Tibial nerve (tissue), 4 donors: ENCODE measurements around the gene LRRTM4. TPM values are rescaled to one million over a fixed set of nuclear protein-coding genes. Genes with fewer than 3 reads are reported as not detected.

Source experiments
- DNase-seq, 2 donors: peaks; one replicate each; pipeline ENCODE4 v3.0.0-alpha.2; 2019; ENCODE audit warnings: low spot score in 2 of 2
- H3K27ac ChIP-seq, 4 donors: fragments of 200-600 bp; sonication (generic) in 3 of 4; one replicate each; pipeline ENCODE4 v1.5.1; 2017 to 2019; ENCODE audit warnings: mild to moderate bottlenecking in 1 of 4
- H3K27me3 ChIP-seq, 2 donors: fragments of 200-600 bp; sonication (generic) in 1 of 2; one replicate each; pipeline versions ENCODE4 v1.5.1 to v1.6.0; 2017 to 2019
- H3K36me3 ChIP-seq, 3 donors: fragments of 200-600 bp; sonication (generic); one replicate each; pipeline ENCODE4 v1.5.1; 2018 to 2019
- H3K4me1 ChIP-seq, 4 donors: fragments of 200-600 bp; sonication (generic) in 3 of 4; one replicate each; pipeline ENCODE4 v1.5.1; 2017 to 2019
- H3K4me3 ChIP-seq, 4 donors: fragments of 200-600 bp; sonication (generic) in 3 of 4; one replicate each; pipeline ENCODE4 v1.5.1; 2017 to 2019; ENCODE audit warnings: mild to moderate bottlenecking in 1 of 4, moderate library complexity in 1 of 4
- H3K9me3 ChIP-seq, 4 donors: fragments of 200-600 bp; sonication (generic) in 3 of 4; one replicate each; pipeline ENCODE4 v1.5.1; 2017 to 2019
- EP300 ChIP-seq, 2 donors: sonication (generic); formaldehyde crosslinking; IDR thresholded peaks; one replicate each; pipeline ENCODE4 v1.6.1; 2017; ENCODE audit warnings: antibody characterized with exemption in 2 of 2, mild to moderate bottlenecking in 1 of 2
- POLR2A ChIP-seq, 2 donors: fragments of 450-650 bp; IDR thresholded peaks; one replicate each; pipeline ENCODE4 v1.6.1; 2017; ENCODE audit warnings: antibody characterized with exemption in 2 of 2, mild to moderate bottlenecking in 2 of 2, moderate library complexity in 2 of 2
- WGBS, 2 donors: methylation state at CpG; one replicate each; pipeline ENCODE4 v1.1.5; 2018; 5-methylcytosine and 5-hydroxymethylcytosine counted together
- total RNA-seq, 4 donors: library from RNA; depleted of rRNA; stranded (reverse); fragments of >200 nt; gene quantifications; one replicate each; pipeline ENCODE4 v1.1.0, GENCODE V29; 2016
- TF ChIP-seq, protein P1 (sequence below), 5 experiments: fragments of 200-600 bp in 3 of 5; fragments of 450-650 bp in 2 of 5; sonication (generic) in 3 of 5; IDR thresholded peaks; one replicate each; pipeline ENCODE4 v1.5.1; 2016 to 2019; ENCODE audit warnings: antibody characterized with exemption in 5 of 5, mild to moderate bottlenecking in 3 of 5, moderate library complexity in 2 of 5

The LRRTM4 gene
- total RNA-seq, 4 donors from 2014 or later = 2.9 to 8.1 (median 7.6) TPM

- Histone ChIP-seq H3K27ac (no peak overlapping the region), H3K9me3 (no peaks in the 10 kb centered on the region), H3K4me3 (no peak overlapping the region), H3K27me3 (no peaks in the 10 kb centered on the region), H3K36me3 (no peaks in the 10 kb centered on the region), H3K4me1 (no peaks in the 10 kb centered on the region)
- DNase-seq = no peak
- TF ChIP-seq, protein P1, sequence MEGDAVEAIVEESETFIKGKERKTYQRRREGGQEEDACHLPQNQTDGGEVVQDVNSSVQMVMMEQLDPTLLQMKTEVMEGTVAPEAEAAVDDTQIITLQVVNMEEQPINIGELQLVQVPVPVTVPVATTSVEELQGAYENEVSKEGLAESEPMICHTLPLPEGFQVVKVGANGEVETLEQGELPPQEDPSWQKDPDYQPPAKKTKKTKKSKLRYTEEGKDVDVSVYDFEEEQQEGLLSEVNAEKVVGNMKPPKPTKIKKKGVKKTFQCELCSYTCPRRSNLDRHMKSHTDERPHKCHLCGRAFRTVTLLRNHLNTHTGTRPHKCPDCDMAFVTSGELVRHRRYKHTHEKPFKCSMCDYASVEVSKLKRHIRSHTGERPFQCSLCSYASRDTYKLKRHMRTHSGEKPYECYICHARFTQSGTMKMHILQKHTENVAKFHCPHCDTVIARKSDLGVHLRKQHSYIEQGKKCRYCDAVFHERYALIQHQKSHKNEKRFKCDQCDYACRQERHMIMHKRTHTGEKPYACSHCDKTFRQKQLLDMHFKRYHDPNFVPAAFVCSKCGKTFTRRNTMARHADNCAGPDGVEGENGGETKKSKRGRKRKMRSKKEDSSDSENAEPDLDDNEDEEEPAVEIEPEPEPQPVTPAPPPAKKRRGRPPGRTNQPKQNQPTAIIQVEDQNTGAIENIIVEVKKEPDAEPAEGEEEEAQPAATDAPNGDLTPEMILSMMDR (IDR thresholded peaks at IDR 0.05) = no peak
- no peak for TF ChIP-seq EP300 (IDR thresholded peaks at IDR 0.05)
- no peak for TF ChIP-seq POLR2A (IDR thresholded peaks at IDR 0.05)
- 72 to 85% methylated on average over 3 of the region's 3 CpGs for WGBS, 2 donors
These were observed 581.6 kb downstream of the LRRTM4 start for GRCh38 chr2:76940559-76940958.

DNA sequence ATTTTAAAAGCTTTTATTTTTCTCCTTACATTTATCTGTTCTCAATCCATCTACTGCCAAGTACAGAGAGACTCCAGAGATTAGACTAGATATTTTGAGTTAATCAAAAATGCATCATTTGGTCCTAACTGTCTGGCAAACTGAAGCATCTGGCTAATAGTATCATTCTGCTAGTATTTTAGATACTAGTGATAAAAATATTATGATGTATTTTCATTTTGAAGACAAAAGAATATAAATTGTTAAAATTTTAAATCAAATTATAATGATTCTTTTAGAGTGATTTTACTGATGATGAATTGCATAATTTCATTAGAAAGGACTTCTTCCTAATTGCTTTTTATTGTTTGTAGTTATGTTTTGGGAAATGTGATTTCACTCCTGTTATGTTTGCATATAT is 584.0 kb downstream of the LRRTM4 start:
- Histone ChIP-seq H3K27me3 (no peaks in the 10 kb centered on the region), H3K36me3 (no peaks in the 10 kb centered on the region), H3K9me3 (no peaks in the 10 kb centered on the region), H3K4me1 (no peaks in the 10 kb centered on the region), H3K27ac (no peak overlapping the region), H3K4me3 (no peak overlapping the region)
- TF ChIP-seq, protein P1 (IDR thresholded peaks at IDR 0.05) = peak in 1 of 5 experiments; percentile 1
- TF ChIP-seq EP300 (IDR thresholded peaks at IDR 0.05) = no peak
- DNase-seq = no peak

- WGBS, 2 donors = 92% methylated on average over 2 of the region's 2 CpGs
- no peak overlapping the region for H3K27ac ChIP-seq
- TF ChIP-seq POLR2A (IDR thresholded peaks at IDR 0.05) = no peak
- TF ChIP-seq, protein P1 (IDR thresholded peaks at IDR 0.05) = no peak
- TF ChIP-seq EP300 (IDR thresholded peaks at IDR 0.05) = no peak
- no peaks in the 10 kb centered on the region for H3K27me3 ChIP-seq
- no peak overlapping the region for H3K4me3 ChIP-seq
- no peak for DNase-seq
- H3K36me3 ChIP-seq = no peaks in the 10 kb centered on the region
- no peaks in the 10 kb centered on the region for H3K4me1 ChIP-seq
- H3K9me3 ChIP-seq = no peaks in the 10 kb centered on the region
These were observed 589.6 kb downstream of the LRRTM4 start for GRCh38 chr2:76932550-76932949.

DNA sequence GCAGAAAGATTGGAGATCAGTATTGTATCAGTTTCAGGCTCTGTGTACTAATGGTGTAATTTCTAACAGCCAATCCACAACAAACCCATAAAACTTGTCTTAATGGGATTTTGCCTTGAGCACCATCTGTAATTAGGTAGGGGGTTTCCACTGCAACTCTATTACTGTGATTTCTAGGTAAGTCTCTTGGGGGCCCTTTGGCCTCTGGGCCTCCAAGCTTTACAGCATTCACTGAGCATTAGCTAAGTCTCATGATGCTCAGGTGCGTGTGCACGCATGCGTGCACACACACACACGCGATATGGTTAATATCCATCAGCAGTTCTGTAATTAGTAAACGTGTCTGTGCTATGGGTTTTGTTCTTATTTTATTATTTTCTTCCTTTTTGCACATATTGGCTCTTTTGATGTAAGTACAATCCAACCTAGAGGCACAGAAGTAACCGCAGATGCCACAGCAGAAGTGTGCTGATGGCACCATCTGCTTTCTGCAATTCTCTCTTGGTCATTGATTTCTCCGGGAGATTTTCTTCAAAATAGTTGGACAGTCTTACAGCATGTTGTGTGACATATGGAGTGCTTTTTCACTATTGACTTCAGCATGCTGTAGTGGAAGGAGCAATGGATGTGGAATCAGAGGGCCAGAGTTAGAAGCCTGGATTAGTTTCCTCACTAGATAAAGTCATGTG is 592.0 kb downstream of the LRRTM4 start:
- no peaks in the 10 kb centered on the region for H3K36me3 ChIP-seq
- DNase-seq = no peak

DNA sequence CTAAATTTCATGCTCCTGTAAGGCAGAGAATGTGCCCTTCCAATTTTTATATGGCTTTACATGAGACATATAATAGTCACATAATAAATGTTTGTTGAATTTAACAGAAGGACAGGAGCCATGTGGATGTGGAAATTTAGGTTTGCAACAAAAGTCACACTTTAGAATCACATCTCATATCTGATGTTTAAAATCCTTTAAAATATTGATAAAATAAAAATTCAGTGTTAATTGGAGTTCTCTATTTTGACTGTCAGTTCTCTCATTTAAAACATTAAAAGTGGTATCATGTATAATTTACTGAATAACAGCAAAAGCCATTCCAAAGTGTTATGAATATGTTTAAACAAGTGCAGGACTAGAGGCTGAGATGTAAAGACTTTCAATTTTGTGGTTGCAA is 594.1 kb downstream of the LRRTM4 start:
- TF ChIP-seq EP300 (IDR thresholded peaks at IDR 0.05) (no peak), POLR2A (IDR thresholded peaks at IDR 0.05) (no peak)
- TF ChIP-seq, protein P1 (IDR thresholded peaks at IDR 0.05) = no peak
- no peaks in the 10 kb centered on the region for H3K9me3 ChIP-seq
- H3K27me3 ChIP-seq = no peaks in the 10 kb centered on the region
- no peaks in the 10 kb centered on the region for H3K4me1 ChIP-seq
- no peak overlapping the region for H3K27ac ChIP-seq
- no peak overlapping the region for H3K4me3 ChIP-seq
- no peaks in the 10 kb centered on the region for H3K36me3 ChIP-seq
- no peak for DNase-seq

More for the DNA sequence above, 592.0 kb downstream of the LRRTM4 start:
- no peaks in the 10 kb centered on the region for H3K4me1 ChIP-seq
- TF ChIP-seq, protein P1 (IDR thresholded peaks at IDR 0.05) = no peak
- TF ChIP-seq EP300 (IDR thresholded peaks at IDR 0.05) (no peak), POLR2A (IDR thresholded peaks at IDR 0.05) (no peak)
- no peaks in the 10 kb centered on the region for H3K9me3 ChIP-seq
- H3K4me3 ChIP-seq = no peak overlapping the region
- H3K27me3 ChIP-seq = no peaks in the 10 kb centered on the region
- H3K27ac ChIP-seq = no peak overlapping the region
- WGBS, 2 donors = 79 to 81% methylated on average over 8 of the region's 8 CpGs
